PC-9 (cell line): Measurements from ENCODE around the gene FAM184B. TPM values are rescaled to one million over a fixed set of nuclear protein-coding genes. Genes with fewer than 3 reads are reported as not detected.

Source experiments
- BruUV-seq: library from RNA; stranded (reverse); fragments of 400-500 nt; replicated peaks from 2 replicates; lab custom pipeline; 2021; lab: Mats Ljungman, UMichigan
- CTCF ChIA-PET: fragments of 300-600 bp; sonication (Branson Sonifier 250); formaldehyde crosslinking; loops from one replicate; lab custom pipeline; 2022; ENCODE audit warnings: antibody characterized with exemption; lab: Charles Lee
- POLR2A ChIA-PET: fragments of 300-600 bp; sonication (Branson Sonifier 250); formaldehyde crosslinking; loops from one replicate; lab custom pipeline; 2022; ENCODE audit warnings: antibody characterized with exemption; ENCODE audit not compliant: unreplicated experiment; lab: Charles Lee
- DNase-seq, 2 experiments: peaks; one replicate each; pipeline versions ENCODE4 v3.0.0 to v3.0.0-alpha.2; 2015 to 2022; ENCODE audit warnings: mixed read lengths in 1 of 2
- H2AFZ ChIP-seq: fragments of 200-600 bp; sonication (generic); 2 replicates; pipeline ENCODE4 v1.8.1; 2017; ENCODE audit warnings: antibody characterized with exemption
- H3F3A ChIP-seq: fragments of 200-600 bp; sonication (generic); 2 replicates; pipeline ENCODE4 v1.8.1; 2017; ENCODE audit warnings: antibody characterized with exemption, mild to moderate bottlenecking, low read depth; ENCODE audit not compliant: insufficient read depth
- H3K27ac ChIP-seq: fragments of 200-600 bp; sonication (generic); 2 replicates; pipeline ENCODE4 v1.6.1; 2016; ENCODE audit warnings: mixed run types
- H3K27me3 ChIP-seq: fragments of 200-600 bp; sonication (generic); 2 replicates; pipeline ENCODE4 v1.6.1; 2016; ENCODE audit warnings: low read depth, mixed run types; ENCODE audit not compliant: insufficient read depth
- H3K36me3 ChIP-seq: fragments of 200-600 bp; sonication (generic); 2 replicates; pipeline ENCODE4 v1.6.1; 2016; ENCODE audit warnings: low read depth, mixed run types
- H3K4me1 ChIP-seq: fragments of 200-600 bp; sonication (generic); replicated peaks from 2 replicates; pipeline ENCODE4 v1.6.1; 2016; ENCODE audit warnings: mixed run types; ENCODE audit not compliant: insufficient read depth
- H3K4me2 ChIP-seq: fragments of 200-600 bp; sonication (generic); 2 replicates; pipeline ENCODE4 v1.6.1; 2017; ENCODE audit warnings: mixed run types
- H3K4me3 ChIP-seq: fragments of 200-600 bp; sonication (generic); 2 replicates; pipeline ENCODE4 v1.6.1; 2016; ENCODE audit warnings: mixed run types
- H3K79me2 ChIP-seq: fragments of 200-600 bp; sonication (generic); 2 replicates; pipeline ENCODE4 v1.6.1; 2017; ENCODE audit warnings: low read depth, mixed run types
- H3K9me2 ChIP-seq: fragments of 200-600 bp; sonication (generic); 2 replicates; pipeline ENCODE4 v1.8.1; 2017; ENCODE audit warnings: mild to moderate bottlenecking; ENCODE audit not compliant: insufficient read depth
- H3K9me3 ChIP-seq: fragments of 200-600 bp; sonication (generic); 2 replicates; pipeline ENCODE4 v1.8.1; 2016; ENCODE audit warnings: low read depth; ENCODE audit not compliant: insufficient read depth
- H4K20me1 ChIP-seq: fragments of 200-600 bp; sonication (generic); 2 replicates; pipeline ENCODE4 v1.8.1; 2017; ENCODE audit not compliant: insufficient read depth
- CTCF ChIP-seq: fragments of 200-600 bp; sonication (generic); conservative IDR thresholded peaks from 2 replicates; pipeline ENCODE4 v1.6.1; 2017; ENCODE audit warnings: mixed run types, antibody characterized with exemption, mild to moderate bottlenecking, moderate library complexity
- EZH2 ChIP-seq: fragments of 200-600 bp; sonication (generic); IDR thresholded peaks from 2 replicates; pipeline ENCODE4 v1.8.0; 2017; ENCODE audit warnings: antibody characterized with exemption, low read depth
- intact Hi-C: fragments of 100-400 bp; cut with micrococcal nuclease; formaldehyde crosslinking; loops from one replicate; pipeline ENCODE4 v1.10.0; 2022; ENCODE audit not compliant: unreplicated experiment
- total RNA-seq: library from RNA; stranded (reverse); gene quantifications from 2 replicates; pipeline ENCODE4 v1.2.3, GENCODE V29; 2021

FAM184B gene
- total RNA-seq, 1 experiment from 2014 or later: not detected

GRCh38 chr4:17726911-17727310 lies 54.5 kb downstream of the FAM184B start:
- Histone ChIP-seq H3K4me1 (no peaks in the 10 kb centered on the region), H3K36me3 (no peaks in the 10 kb centered on the region), H3K27ac (no peak overlapping the region), H3K27me3 (no peaks in the 10 kb centered on the region), H3K79me2 (no peaks in the 10 kb centered on the region), H3K9me2 (no peaks in the 10 kb centered on the region), H3K4me3 (no peak overlapping the region), H3K4me2 (no peak overlapping the region), H3K9me3 (no peaks in the 10 kb centered on the region), H2AFZ (no peak overlapping the region), H4K20me1 (no peaks in the 10 kb centered on the region), H3F3A (no peaks in the 10 kb centered on the region)
- BruUV-seq: no TSS peak
- POLR2A ChIA-PET: no interaction called here
- CTCF ChIA-PET: no interaction called here
- TF ChIP-seq CTCF: no peak
- no peak for TF ChIP-seq EZH2
- DNase-seq: no peak
- intact Hi-C loops: no loop called here

- H3K4me1 ChIP-seq: no peaks in the 10 kb centered on the region
- TF ChIP-seq EZH2 (no peak), CTCF (no peak)
- no peaks in the 10 kb centered on the region for H3F3A ChIP-seq
- ChIA-PET CTCF (no interaction called here), POLR2A (no interaction called here)
- no peak overlapping the region for H3K4me3 ChIP-seq
- H3K9me3 ChIP-seq: no peaks in the 10 kb centered on the region
- no peaks in the 10 kb centered on the region for H3K79me2 ChIP-seq
- H3K27me3 ChIP-seq: no peaks in the 10 kb centered on the region; the same call in 1 of the 2 replicates
- no peaks in the 10 kb centered on the region for H4K20me1 ChIP-seq
- no peaks in the 10 kb centered on the region for H3K9me2 ChIP-seq
- BruUV-seq: no TSS peak
- H3K27ac ChIP-seq: no peak overlapping the region
- intact Hi-C loops: no loop called here
- H3K36me3 ChIP-seq: no peaks in the 10 kb centered on the region
- no peak overlapping the region for H3K4me2 ChIP-seq
- no peak for DNase-seq
- no peak overlapping the region for H2AFZ ChIP-seq
These were observed 57.8 kb downstream of the FAM184B start for GRCh38 chr4:17723648-17724047.

- Histone ChIP-seq H3K4me3 (no peak overlapping the region), H3K27ac (no peak overlapping the region), H3K27me3 (no peaks in the 10 kb centered on the region; the same call in 1 of the 2 replicates), H4K20me1 (no peaks in the 10 kb centered on the region), H3K4me1 (no peaks in the 10 kb centered on the region), H3K9me3 (no peaks in the 10 kb centered on the region), H2AFZ (no peak overlapping the region), H3K9me2 (no peaks in the 10 kb centered on the region), H3K36me3 (no peaks in the 10 kb centered on the region), H3K79me2 (no peaks in the 10 kb centered on the region), H3K4me2 (no peak overlapping the region), H3F3A (no peaks in the 10 kb centered on the region)
- ChIA-PET POLR2A (no interaction called here), CTCF (no interaction called here)
- intact Hi-C loops: no loop called here
- TF ChIP-seq CTCF (no peak), EZH2 (no peak)
- BruUV-seq: no TSS peak
- no peak for DNase-seq
These were observed 59.1 kb downstream of the FAM184B start for GRCh38 chr4:17722356-17722700.
